ENCODE data around the gene DLG2.

Gene DLG2

GRCh38 chr11:84227970-84228665 lies 1399.0 kb downstream of the DLG2 start:
- Histone ChIP-seq H3K27me3 (ENCODE audit: insufficient read depth, low read length) (no peaks in the 10 kb centered on the region), H3K4me1 (ENCODE audit: insufficient read depth, low read length, severe bottlenecking) (no peaks in the 10 kb centered on the region), H4K20me1 (ENCODE audit: insufficient read depth, low read length) (no peaks in the 10 kb centered on the region; the same call in 1 of the 2 replicates), H3F3A (ENCODE audit: insufficient read depth, low read length) (no peaks in the 10 kb centered on the region), H3K9me2 (ENCODE audit: low read depth, low read length) (no peaks in the 10 kb centered on the region), H3K9ac (ENCODE audit: low read length) (no peak overlapping the region), H3K9me3 (ENCODE audit: low read length) (no peaks in the 10 kb centered on the region), H3K79me2 (ENCODE audit: insufficient read depth, low read length) (no peaks in the 10 kb centered on the region), H3K4me3 (ENCODE audit: low read depth, low read length, poor library complexity, severe bottlenecking) (no peak overlapping the region), H3K27ac (ENCODE audit: low read depth, low read length, poor library complexity, severe bottlenecking) (no peak overlapping the region), H2AFZ (ENCODE audit: low read length) (no peak overlapping the region), H3K36me3 (ENCODE audit: insufficient read depth, low read length) (no peaks in the 10 kb centered on the region), H3K4me2 (ENCODE audit: low read length) (no peak overlapping the region)
- TF ChIP-seq EZH2 (IDR thresholded peaks at IDR 0.05; ENCODE audit: borderline replicate concordance, low read length) (no peak), CTCF (IDR thresholded peaks at IDR 0.05; ENCODE audit: low read length) (no peak)

GRCh38 chr11:84224042-84224441 lies 1403.1 kb downstream of the DLG2 start:
- Histone ChIP-seq H3K9me2 (ENCODE audit: low read depth, low read length) (no peaks in the 10 kb centered on the region), H3K4me2 (ENCODE audit: low read length) (no peak overlapping the region), H3K79me2 (ENCODE audit: insufficient read depth, low read length) (no peaks in the 10 kb centered on the region), H3K4me3 (ENCODE audit: low read depth, low read length, poor library complexity, severe bottlenecking) (no peak overlapping the region), H3K36me3 (ENCODE audit: insufficient read depth, low read length) (no peaks in the 10 kb centered on the region), H3K4me1 (ENCODE audit: insufficient read depth, low read length, severe bottlenecking) (no peaks in the 10 kb centered on the region), H3K9ac (ENCODE audit: low read length) (no peak overlapping the region), H3K27ac (ENCODE audit: low read depth, low read length, poor library complexity, severe bottlenecking) (no peak overlapping the region), H3F3A (ENCODE audit: insufficient read depth, low read length) (no peaks in the 10 kb centered on the region), H3K9me3 (ENCODE audit: low read length) (no peaks in the 10 kb centered on the region), H3K27me3 (ENCODE audit: insufficient read depth, low read length) (no peaks in the 10 kb centered on the region), H4K20me1 (ENCODE audit: insufficient read depth, low read length) (no peaks in the 10 kb centered on the region), H2AFZ (ENCODE audit: low read length) (no peak overlapping the region)
- TF ChIP-seq CTCF (IDR thresholded peaks at IDR 0.05; ENCODE audit: low read length) (no peak), EZH2 (IDR thresholded peaks at IDR 0.05; ENCODE audit: borderline replicate concordance, low read length) (no peak)

GRCh38 chr11:84218318-84218717 lies 1408.8 kb downstream of the DLG2 start:
- H2AFZ ChIP-seq (ENCODE audit: low read length): no peak overlapping the region
- H3K9me2 ChIP-seq (ENCODE audit: low read depth, low read length): no peaks in the 10 kb centered on the region
- H3K4me2 ChIP-seq (ENCODE audit: low read length): no peak overlapping the region
- no peaks in the 10 kb centered on the region for H3F3A ChIP-seq (ENCODE audit: insufficient read depth, low read length)
- no peaks in the 10 kb centered on the region for H3K79me2 ChIP-seq (ENCODE audit: insufficient read depth, low read length)
- no peaks in the 10 kb centered on the region for H3K27me3 ChIP-seq (ENCODE audit: insufficient read depth, low read length)
- H3K36me3 ChIP-seq (ENCODE audit: insufficient read depth, low read length): no peaks in the 10 kb centered on the region
- no peak overlapping the region for H3K9ac ChIP-seq (ENCODE audit: low read length)
- no peaks in the 10 kb centered on the region for H3K4me1 ChIP-seq (ENCODE audit: insufficient read depth, low read length, severe bottlenecking)
- TF ChIP-seq EZH2 (IDR thresholded peaks at IDR 0.05; ENCODE audit: borderline replicate concordance, low read length): no peak
- no peak for TF ChIP-seq CTCF (IDR thresholded peaks at IDR 0.05; ENCODE audit: low read length)
- no peak overlapping the region for H3K4me3 ChIP-seq (ENCODE audit: low read depth, low read length, poor library complexity, severe bottlenecking)
- no peaks in the 10 kb centered on the region for H4K20me1 ChIP-seq (ENCODE audit: insufficient read depth, low read length)
- H3K27ac ChIP-seq (ENCODE audit: low read depth, low read length, poor library complexity, severe bottlenecking): no peak overlapping the region
- H3K9me3 ChIP-seq (ENCODE audit: low read length): no peaks in the 10 kb centered on the region

Data from OCI-LY1 (cell line).